ENCODE results near the gene ACIN1.
A peak's percentile ranks its signal among the peaks of the same experiment; 100 is the strongest.

ACIN1 gene

DNA sequence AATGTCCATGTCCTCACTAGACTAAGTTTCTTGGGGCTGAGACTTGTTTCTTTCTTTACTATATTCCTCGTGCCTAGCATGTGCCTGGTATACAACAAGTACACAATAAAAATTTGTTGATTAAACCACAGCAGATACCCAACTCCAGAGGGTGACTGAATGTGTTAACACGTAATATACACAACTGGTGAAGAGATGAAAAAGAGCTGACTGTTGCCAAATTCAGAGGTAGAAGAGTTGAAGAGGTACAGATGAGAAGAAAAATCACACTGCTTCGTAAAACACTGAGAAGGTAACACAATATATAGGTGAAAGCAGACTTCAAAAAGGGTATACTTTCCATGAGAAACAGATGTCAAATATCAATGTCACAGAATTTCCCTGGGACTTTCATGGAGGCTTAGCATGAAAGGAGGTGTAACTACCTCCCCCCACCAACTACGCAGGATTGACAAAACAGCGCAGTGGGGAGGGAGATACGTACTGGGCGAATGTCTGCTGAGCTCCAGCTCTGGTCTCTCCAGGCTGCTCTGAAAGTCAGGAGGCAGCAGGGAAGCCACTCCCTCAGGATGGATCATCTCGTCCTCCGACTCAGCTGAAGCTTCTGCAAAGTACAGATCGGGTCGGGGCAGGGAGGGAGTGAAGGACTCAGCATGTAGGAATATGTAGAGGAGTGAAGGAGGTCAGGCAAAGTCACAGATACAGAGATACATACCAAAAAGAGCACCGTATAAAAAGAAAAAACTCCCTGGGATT is 5.3 kb downstream of the ACIN1 start:
- no peak for TF ChIP-seq EZH2 (IDR thresholded peaks at IDR 0.05; ENCODE audit: borderline replicate concordance, low read length)
- TF ChIP-seq, protein P1, sequence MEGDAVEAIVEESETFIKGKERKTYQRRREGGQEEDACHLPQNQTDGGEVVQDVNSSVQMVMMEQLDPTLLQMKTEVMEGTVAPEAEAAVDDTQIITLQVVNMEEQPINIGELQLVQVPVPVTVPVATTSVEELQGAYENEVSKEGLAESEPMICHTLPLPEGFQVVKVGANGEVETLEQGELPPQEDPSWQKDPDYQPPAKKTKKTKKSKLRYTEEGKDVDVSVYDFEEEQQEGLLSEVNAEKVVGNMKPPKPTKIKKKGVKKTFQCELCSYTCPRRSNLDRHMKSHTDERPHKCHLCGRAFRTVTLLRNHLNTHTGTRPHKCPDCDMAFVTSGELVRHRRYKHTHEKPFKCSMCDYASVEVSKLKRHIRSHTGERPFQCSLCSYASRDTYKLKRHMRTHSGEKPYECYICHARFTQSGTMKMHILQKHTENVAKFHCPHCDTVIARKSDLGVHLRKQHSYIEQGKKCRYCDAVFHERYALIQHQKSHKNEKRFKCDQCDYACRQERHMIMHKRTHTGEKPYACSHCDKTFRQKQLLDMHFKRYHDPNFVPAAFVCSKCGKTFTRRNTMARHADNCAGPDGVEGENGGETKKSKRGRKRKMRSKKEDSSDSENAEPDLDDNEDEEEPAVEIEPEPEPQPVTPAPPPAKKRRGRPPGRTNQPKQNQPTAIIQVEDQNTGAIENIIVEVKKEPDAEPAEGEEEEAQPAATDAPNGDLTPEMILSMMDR (IDR thresholded peaks at IDR 0.05; ENCODE audit: low read length), result no peak
- Histone ChIP-seq H3K9ac (ENCODE audit: low read length) (no peak overlapping the region), H3K9me3 (ENCODE audit: low read length) (no peaks in the 10 kb centered on the region), H3K4me1 (ENCODE audit: insufficient read depth, low read length, severe bottlenecking) (peaks cover 13% of the 10 kb centered on the region), H3K9me2 (ENCODE audit: low read depth, low read length) (no peaks in the 10 kb centered on the region), H4K20me1 (ENCODE audit: insufficient read depth, low read length) (no peaks in the 10 kb centered on the region), H3F3A (ENCODE audit: insufficient read depth, low read length) (no peaks in the 10 kb centered on the region), H3K36me3 (ENCODE audit: insufficient read depth, low read length) (peaks cover 87% of the 10 kb centered on the region), H3K27me3 (ENCODE audit: insufficient read depth, low read length) (no peaks in the 10 kb centered on the region), H2AFZ (ENCODE audit: low read length) (no peak overlapping the region), H3K4me3 (ENCODE audit: low read depth, low read length, poor library complexity, severe bottlenecking) (no peak overlapping the region), H3K4me2 (ENCODE audit: low read length) (no peak overlapping the region), H3K79me2 (ENCODE audit: insufficient read depth, low read length) (peaks cover 25% of the 10 kb centered on the region), H3K27ac (ENCODE audit: low read depth, low read length, poor library complexity, severe bottlenecking) (no peak overlapping the region)

DNA sequence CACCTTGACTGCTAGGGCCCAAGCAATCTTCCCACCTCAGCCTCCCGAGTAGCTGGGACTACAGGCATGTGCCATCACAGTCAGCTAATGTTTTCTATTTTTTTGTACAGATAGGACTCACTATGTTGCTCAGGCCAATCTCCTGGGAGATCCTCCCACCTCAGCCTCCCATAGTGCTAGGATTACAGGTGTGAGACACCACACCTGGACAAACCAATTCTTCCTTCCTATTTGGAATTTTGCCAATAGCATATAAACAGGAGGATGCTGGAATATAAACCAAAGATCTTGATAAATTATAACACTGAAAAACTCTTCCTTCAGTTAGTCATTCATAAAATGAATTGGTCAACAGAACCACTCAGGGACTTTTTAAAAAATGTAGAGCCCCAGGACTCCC is 8.4 kb downstream of the ACIN1 start:
- Histone ChIP-seq H3K9me2 (ENCODE audit: low read depth, low read length) (no peaks in the 10 kb centered on the region), H4K20me1 (ENCODE audit: insufficient read depth, low read length) (no peaks in the 10 kb centered on the region), H3K79me2 (ENCODE audit: insufficient read depth, low read length) (no peaks in the 10 kb centered on the region), H3K4me1 (ENCODE audit: insufficient read depth, low read length, severe bottlenecking) (no peaks in the 10 kb centered on the region), H3K9me3 (ENCODE audit: low read length) (no peaks in the 10 kb centered on the region), H3K27ac (ENCODE audit: low read depth, low read length, poor library complexity, severe bottlenecking) (no peak overlapping the region), H2AFZ (ENCODE audit: low read length) (no peak overlapping the region), H3K9ac (ENCODE audit: low read length) (no peak overlapping the region), H3K4me2 (ENCODE audit: low read length) (no peak overlapping the region), H3F3A (ENCODE audit: insufficient read depth, low read length) (no peaks in the 10 kb centered on the region), H3K27me3 (ENCODE audit: insufficient read depth, low read length) (no peaks in the 10 kb centered on the region), H3K4me3 (ENCODE audit: low read depth, low read length, poor library complexity, severe bottlenecking) (no peak overlapping the region), H3K36me3 (ENCODE audit: insufficient read depth, low read length) (peaks cover 99% of the 10 kb centered on the region)
- TF ChIP-seq EZH2 (IDR thresholded peaks at IDR 0.05; ENCODE audit: borderline replicate concordance, low read length), result no peak

DNA sequence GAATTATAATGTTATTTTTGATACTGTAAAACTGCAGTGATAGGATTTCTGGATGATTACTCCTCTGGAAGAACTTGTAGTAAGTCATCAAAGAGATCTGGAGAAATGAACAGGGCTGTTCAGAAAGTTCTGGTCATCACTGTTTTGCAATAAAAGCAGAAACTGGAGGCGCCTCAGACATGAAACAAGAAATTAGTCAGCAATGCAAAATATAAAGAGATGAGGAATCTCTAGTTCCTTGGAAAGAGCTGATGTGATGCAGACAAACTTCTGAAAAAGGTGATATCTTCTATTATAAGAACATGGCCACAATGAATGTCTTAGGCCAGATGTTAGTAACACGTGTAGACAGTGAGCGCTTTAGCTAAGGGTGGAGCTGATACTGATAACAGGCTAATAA is 9.5 kb downstream of the ACIN1 start:
- Histone ChIP-seq H3K79me2 (ENCODE audit: insufficient read depth, low read length) (no peaks in the 10 kb centered on the region), H3K27ac (ENCODE audit: low read depth, low read length, poor library complexity, severe bottlenecking) (no peak overlapping the region), H3F3A (ENCODE audit: insufficient read depth, low read length) (no peaks in the 10 kb centered on the region), H3K4me2 (ENCODE audit: low read length) (no peak overlapping the region), H3K36me3 (ENCODE audit: insufficient read depth, low read length) (peaks cover 99% of the 10 kb centered on the region), H2AFZ (ENCODE audit: low read length) (no peak overlapping the region), H3K27me3 (ENCODE audit: insufficient read depth, low read length) (no peaks in the 10 kb centered on the region), H3K9ac (ENCODE audit: low read length) (no peak overlapping the region), H3K9me2 (ENCODE audit: low read depth, low read length) (no peaks in the 10 kb centered on the region), H3K4me3 (ENCODE audit: low read depth, low read length, poor library complexity, severe bottlenecking) (no peak overlapping the region), H4K20me1 (ENCODE audit: insufficient read depth, low read length) (no peaks in the 10 kb centered on the region), H3K9me3 (ENCODE audit: low read length) (no peaks in the 10 kb centered on the region), H3K4me1 (ENCODE audit: insufficient read depth, low read length, severe bottlenecking) (no peaks in the 10 kb centered on the region)
- no peak for TF ChIP-seq EZH2 (IDR thresholded peaks at IDR 0.05; ENCODE audit: borderline replicate concordance, low read length)

DNA sequence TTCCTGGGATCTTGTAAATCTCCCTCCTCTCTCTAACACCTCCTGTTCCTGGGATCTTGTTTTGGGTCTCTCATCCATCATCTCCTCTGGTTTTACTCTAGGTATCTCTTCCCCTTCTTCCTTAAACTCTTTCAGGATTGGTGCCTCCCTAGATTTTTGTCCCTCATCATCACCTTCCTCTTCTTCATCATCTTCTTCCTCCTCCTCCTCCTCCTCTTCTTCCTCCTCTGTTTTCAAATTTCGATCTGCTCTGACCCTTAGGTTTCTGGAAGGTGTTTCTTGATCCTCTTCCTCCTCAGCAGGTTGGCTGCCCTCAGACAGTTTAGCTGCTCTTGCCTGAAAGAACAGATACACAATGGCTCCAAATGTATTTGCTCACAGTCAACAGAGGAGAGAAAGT is 14.5 kb downstream of the ACIN1 start:
- no peak overlapping the region for H3K4me3 ChIP-seq (ENCODE audit: low read depth, low read length, poor library complexity, severe bottlenecking)
- H3K79me2 ChIP-seq (ENCODE audit: insufficient read depth, low read length), result no peaks in the 10 kb centered on the region
- H3K27me3 ChIP-seq (ENCODE audit: insufficient read depth, low read length), result no peaks in the 10 kb centered on the region
- H3K9ac ChIP-seq (ENCODE audit: low read length), result 0 out of 2 replicates have a peak overlapping the region, but pooled peaks have one; percentile 16
- no peak overlapping the region for H2AFZ ChIP-seq (ENCODE audit: low read length)
- no peak overlapping the region for H3K27ac ChIP-seq (ENCODE audit: low read depth, low read length, poor library complexity, severe bottlenecking)
- no peaks in the 10 kb centered on the region for H3K9me2 ChIP-seq (ENCODE audit: low read depth, low read length)
- no peaks in the 10 kb centered on the region for H4K20me1 ChIP-seq (ENCODE audit: insufficient read depth, low read length)
- TF ChIP-seq, protein P1 (IDR thresholded peaks at IDR 0.05; ENCODE audit: low read length), result no peak
- no peak for TF ChIP-seq EZH2 (IDR thresholded peaks at IDR 0.05; ENCODE audit: borderline replicate concordance, low read length)
- peaks cover 97% of the 10 kb centered on the region for H3K36me3 ChIP-seq (ENCODE audit: insufficient read depth, low read length)
- no peaks in the 10 kb centered on the region for H3K9me3 ChIP-seq (ENCODE audit: low read length)
- no peak overlapping the region for H3K4me2 ChIP-seq (ENCODE audit: low read length)
- no peaks in the 10 kb centered on the region for H3K4me1 ChIP-seq (ENCODE audit: insufficient read depth, low read length, severe bottlenecking)
- 0 out of 2 replicates have a peak, but pooled peaks cover 5% of the 10 kb centered on the region for H3F3A ChIP-seq (ENCODE audit: insufficient read depth, low read length)

Measured in OCI-LY1 (cell line).